Erythroblast (primary cell): Measurements from ENCODE around the gene GXYLT1.

ENCODE experiments used
- GATA1 ChIP-seq: IDR thresholded peaks from 2 replicates; pipeline ENCODE4 v1.6.1; 2011; ENCODE audit warnings: low read depth, mild to moderate bottlenecking, control low read depth, low read length, moderate library complexity
- POLR2A ChIP-seq: IDR thresholded peaks from 2 replicates; pipeline ENCODE4 v1.6.1; 2011; ENCODE audit warnings: mild to moderate bottlenecking, low read length

DNA sequence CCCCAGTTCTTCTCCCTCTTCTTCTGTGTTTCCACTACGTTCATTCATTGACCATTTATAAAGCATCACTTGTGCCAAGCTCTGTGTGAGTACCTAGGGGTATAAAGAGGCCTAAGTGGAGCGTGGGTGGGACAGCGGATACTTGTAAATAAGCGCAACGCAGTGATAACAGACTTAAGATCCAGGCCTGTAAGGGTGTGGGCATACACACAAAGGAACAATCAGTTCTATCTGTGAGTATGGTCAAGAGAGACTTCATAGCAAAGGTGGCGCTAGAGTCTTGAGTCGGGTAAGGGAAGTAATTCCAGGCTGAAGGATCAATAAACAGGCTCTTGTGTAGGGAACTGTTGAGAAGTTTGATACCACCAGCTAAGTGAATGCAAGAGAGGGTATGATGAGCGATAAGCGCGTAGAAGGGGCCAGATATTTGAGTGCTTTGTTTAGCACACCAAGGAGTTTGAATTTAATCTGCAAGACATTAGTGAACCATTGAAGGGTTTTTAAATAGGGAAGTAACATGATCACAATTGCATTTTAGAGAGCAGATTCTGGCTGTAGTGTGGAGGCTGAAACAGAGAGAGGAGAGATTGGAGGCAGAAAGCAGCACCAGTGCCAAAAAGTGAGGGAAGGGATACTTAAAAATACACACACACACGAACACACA is 1.0 kb upstream of the GXYLT1 start:
- TF ChIP-seq POLR2A: no peak
- no peak for TF ChIP-seq GATA1
